GM19395 (cell line): Measurements from ENCODE around the gene EIF1.

Source experiments
- ATAC-seq: cut with Tn5 transposase; IDR thresholded peaks from one replicate; pipeline ENCODE4 v1.9.1; 2021; ENCODE audit warnings: mild to moderate bottlenecking, moderate library complexity; ENCODE audit not compliant: unreplicated experiment

EIF1 gene

DNA sequence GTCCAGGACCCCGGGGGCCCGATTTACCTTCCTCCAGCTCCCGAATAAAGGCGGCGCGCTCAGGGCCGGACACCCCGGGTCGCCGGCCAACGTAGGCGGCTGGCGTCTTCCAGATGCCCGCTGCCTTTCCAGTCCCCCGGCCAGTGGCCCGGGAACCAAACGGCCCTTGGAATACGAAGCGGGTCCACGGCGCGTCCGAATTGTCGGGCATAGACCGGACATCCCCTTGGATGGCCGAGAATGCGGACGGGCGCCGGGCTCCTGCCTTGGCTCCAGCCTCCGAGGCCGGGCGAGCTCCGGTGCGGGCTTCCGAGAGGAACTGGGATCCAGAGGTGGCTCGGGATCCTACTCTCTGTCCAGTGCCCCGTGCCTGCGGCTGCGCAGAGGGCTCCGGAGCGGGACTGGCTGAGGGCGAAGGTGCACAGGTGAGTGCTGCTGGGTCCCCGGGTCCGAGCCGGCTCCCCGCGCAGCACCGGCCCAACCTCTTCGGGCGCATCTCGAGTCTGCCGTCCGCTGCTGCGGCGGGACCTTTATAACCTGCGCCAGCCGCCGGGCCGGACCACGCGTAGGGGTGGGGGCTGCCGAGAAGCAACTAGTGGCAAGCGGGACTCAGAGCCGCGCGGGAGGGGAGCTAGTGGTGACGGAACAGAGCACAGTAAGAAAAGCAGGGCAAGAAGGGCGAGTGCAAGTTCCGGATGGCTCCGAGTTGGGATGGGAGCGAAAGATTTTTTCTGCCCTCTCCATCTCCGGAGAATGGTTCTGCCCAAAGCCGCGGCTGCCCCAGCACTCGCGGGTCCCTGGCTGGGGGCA is 45.7 kb downstream of the EIF1 start, which contains the start of gene HAP1:
HAP1 (minus strand) TSS at position 505 of the 810 bp plus-strand sequence; CDS start at position 496, 9 bp downstream.
- no peak for ATAC-seq

DNA sequence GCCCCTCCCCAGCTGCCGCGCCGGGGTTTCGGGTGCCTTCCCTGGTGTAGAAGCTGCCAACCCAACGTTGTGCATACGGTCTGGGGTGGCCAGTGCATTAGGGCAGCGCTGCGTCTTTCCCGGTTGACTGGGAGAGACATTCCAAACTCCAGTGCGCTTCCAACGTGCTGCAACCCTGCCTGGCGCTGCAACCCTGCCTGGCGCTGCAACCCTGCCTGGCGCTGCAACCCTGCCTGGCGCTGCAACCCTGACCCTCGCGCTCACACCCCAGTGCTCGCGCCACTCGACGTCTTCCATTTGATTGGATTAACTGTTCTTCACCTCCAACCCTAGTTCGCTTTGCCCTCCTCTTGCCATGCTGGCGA is 46.2 kb downstream of the EIF1 start:
- ATAC-seq: no peak

- ATAC-seq: no peak
Observed at GRCh38 chr17:41735744-41736143, 47.1 kb downstream of the EIF1 start.

GRCh38 chr17:41736983-41737679 is 48.4 kb downstream of the EIF1 start:
- no peak for ATAC-seq

- ATAC-seq: no peak
Observed at GRCh38 chr17:41737680-41738023, 49.0 kb downstream of the EIF1 start.

GRCh38 chr17:41738077-41738800 is 49.6 kb downstream of the EIF1 start:
- ATAC-seq: no peak

DNA sequence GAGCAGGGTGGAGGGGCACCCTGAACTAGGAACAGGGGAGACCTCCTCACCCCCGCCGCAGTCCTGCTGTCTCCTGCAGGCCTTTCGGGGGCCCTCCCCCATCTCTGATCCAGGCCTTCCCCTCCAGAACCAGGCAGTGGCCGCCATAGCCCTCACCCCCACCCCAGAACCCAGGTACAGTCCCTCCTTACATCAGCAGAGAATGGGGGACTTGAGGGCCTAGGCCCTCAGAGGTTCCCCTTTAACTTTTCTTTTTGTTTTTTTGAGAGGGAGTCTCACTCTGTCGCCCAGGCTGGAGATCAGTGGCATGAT is 50.1 kb downstream of the EIF1 start:
- ATAC-seq: no peak

GRCh38 chr17:41739661-41740352 is 51.1 kb downstream of the EIF1 start:
- no peak for ATAC-seq

GRCh38 chr17:41740506-41740905 is 51.8 kb downstream of the EIF1 start:
- ATAC-seq: no peak

GRCh38 chr17:41741709-41742108 is 53.0 kb downstream of the EIF1 start:
- ATAC-seq: no peak
